ENCODE measurements around the gene SLC16A13.
"Not testable (repeated sequence)": the region's sequence is repeated elsewhere in the genome, so short reads cannot be mapped to it uniquely, and the experiment has no call there.

Gene SLC16A13

DNA sequence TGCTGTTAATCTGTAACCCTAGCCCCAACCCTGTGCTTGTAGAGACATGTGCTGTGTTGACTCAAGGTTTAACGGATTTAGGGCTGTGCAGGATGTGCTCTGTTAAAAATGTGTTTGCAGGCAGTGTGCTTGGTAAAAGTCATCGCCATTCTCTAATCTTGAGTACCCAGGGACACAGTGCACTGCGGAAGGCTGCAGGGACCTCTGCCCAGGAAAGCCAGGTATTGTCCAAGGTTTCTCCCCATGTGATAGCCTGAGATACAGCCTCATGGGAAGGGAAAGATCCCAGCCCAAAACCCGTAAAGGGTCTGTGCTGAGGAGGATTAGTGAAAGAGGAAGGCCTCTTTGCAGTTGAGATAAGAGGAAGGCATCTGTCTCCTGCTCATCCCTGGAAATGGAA lies 52.6 kb downstream of the SLC16A13 start:
- not testable (repeated sequence) for DNase-seq (ENCODE audit: low read depth, low spot score); H3K4me3 ChIP-seq (ENCODE audit: low read length)

DNA sequence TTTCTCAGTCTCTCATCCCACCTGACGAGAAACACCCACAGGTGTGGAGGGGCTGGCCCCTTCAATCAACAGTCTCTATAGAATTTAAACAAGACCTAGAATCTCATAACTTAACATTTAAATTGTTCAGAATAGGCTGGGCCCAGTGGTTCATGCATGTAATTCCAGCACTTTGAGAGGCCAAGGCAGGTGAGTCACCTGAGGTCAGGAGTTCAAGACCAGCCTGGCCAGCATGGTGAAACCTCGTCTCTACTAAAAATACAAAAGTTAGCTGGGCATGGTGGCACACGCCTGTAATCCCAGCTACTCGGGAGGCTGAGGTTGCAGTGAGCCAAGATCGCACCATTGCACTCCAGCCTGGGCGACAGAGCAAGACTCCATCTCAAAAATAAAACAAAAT lies 53.8 kb downstream of the SLC16A13 start:
- DNase-seq (ENCODE audit: low read depth, low spot score), result not testable (repeated sequence)

More for the DNA sequence above, 53.8 kb downstream of the SLC16A13 start:
- not testable (repeated sequence) for H3K4me3 ChIP-seq (ENCODE audit: low read length)
